Measurements from ENCODE around the gene RBM4.
A peak's percentile ranks its signal among the peaks of the same experiment; 100 is the strongest.
"Not testable (repeated sequence)": the region's sequence is repeated elsewhere in the genome, so short reads cannot be mapped to it uniquely, and the experiment has no call there.

RBM4 gene

GRCh38 chr11:66638177-66639065 is at the start of gene RBM4:
Gene RBM4, plus strand, starts transcription at chr11:66638703. Its CDS starts 1,009 bp downstream, at chr11:66639712.
- peak; percentile 98 for FAIRE-seq

- not testable (repeated sequence) for FAIRE-seq
Observed at GRCh38 chr11:66589315-66589714, 49.2 kb upstream of the RBM4 start.

GRCh38 chr11:66589996-66590675 is 48.4 kb upstream of the RBM4 start:
- no peak for FAIRE-seq

GRCh38 chr11:66591175-66591574 is 47.3 kb upstream of the RBM4 start:
- no peak for FAIRE-seq

- FAIRE-seq, result peak; percentile 27
Observed at GRCh38 chr11:66592457-66593302, 45.8 kb upstream of the RBM4 start, which contains the start of the genes CCDC87 and CCS. Gene CCDC87, minus strand, starts transcription at chr11:66593063. Its CDS starts 48 bp downstream, at chr11:66593015. Gene CCS, plus strand, starts transcription at chr11:66593185. Its CDS starts 77 bp downstream, at chr11:66593262.

GRCh38 chr11:66593303-66593635 is 45.2 kb upstream of the RBM4 start:
- FAIRE-seq, result no peak

GRCh38 chr11:66593650-66594049 is 44.9 kb upstream of the RBM4 start:
- FAIRE-seq, result no peak

GRCh38 chr11:66595245-66595904 is 43.1 kb upstream of the RBM4 start:
- no peak for FAIRE-seq

GRCh38 chr11:66598993-66599392 is 39.5 kb upstream of the RBM4 start:
- FAIRE-seq, result no peak

GRCh38 chr11:66600219-66600618 is 38.3 kb upstream of the RBM4 start:
- FAIRE-seq, result no peak

GRCh38 chr11:66600631-66601233 is 37.8 kb upstream of the RBM4 start:
- no peak for FAIRE-seq

GRCh38 chr11:66603072-66603471 is 35.4 kb upstream of the RBM4 start:
- no peak for FAIRE-seq

GRCh38 chr11:66604155-66604554 is 34.3 kb upstream of the RBM4 start:
- FAIRE-seq, result no peak

GRCh38 chr11:66606608-66607007 is 31.9 kb upstream of the RBM4 start:
- FAIRE-seq, result not testable (repeated sequence)

GRCh38 chr11:66607126-66607834 is 31.2 kb upstream of the RBM4 start:
- FAIRE-seq, result no peak

- FAIRE-seq, result no peak
Observed at GRCh38 chr11:66609721-66610617, 28.5 kb upstream of the RBM4 start.

GRCh38 chr11:66612458-66612857 is 26.0 kb upstream of the RBM4 start:
- no peak for FAIRE-seq

- FAIRE-seq, result no peak
Observed at GRCh38 chr11:66614073-66614472, 24.4 kb upstream of the RBM4 start.

GRCh38 chr11:66616379-66617154 is 21.9 kb upstream of the RBM4 start, which contains the start of gene RBM14:
Gene RBM14, plus strand, starts transcription at chr11:66616630. Its CDS starts 91 bp downstream, at chr11:66616721.
- peak; percentile 97 for FAIRE-seq

Measured in G401.6 (cell line).